Heart left ventricle (tissue), 13 donors: Measurements from ENCODE around the gene GEN1.

Experiments
- POLR2A ChIP-seq, 2 donors: fragments of 450-650 bp; IDR thresholded peaks; one replicate each; pipeline ENCODE4 v1.6.1; 2017; ENCODE audit warnings: antibody characterized with exemption in 2 of 2, mild to moderate bottlenecking in 2 of 2, moderate library complexity in 2 of 2
- TF ChIP-seq, protein P1 (sequence below), 12 donors: fragments of 200-600 bp; sonication (generic) in 4 of 12; IDR thresholded peaks; one replicate each; pipeline versions ENCODE4 v1.5.0 to v1.8.0; 2018 to 2022; ENCODE audit warnings: antibody characterized with exemption in 12 of 12, mild to moderate bottlenecking in 5 of 12
- donor health status: ischemic (EF 13 %, LVEDD 7.1; RV severe dilation, severe dysfunction).
- donor health status: DM: no; HTN: yes; CAD: no.
- donor health status: DM: no; HTN: no; CAD: no.
- donor health status: ischemic (EF 25% LVEDD 6.9; RV normal size, moderate dysfunction).
- donor health status: ischemic (EF 25% LVEDD 5.7; RV mildly dilated, moderate dysfunction).
- donor health status: ischemic (EF 35%, LVEDD 5.7; RV mildly dilated, moderate dysfunction).
- donor health status: nonischemic (EF 11% LVEDD 7.7; RV severe dilation, severe dysfunction).
- donor health status: DM: yes; HTN: yes; CAD: no.
- donor health status: PGD.
- donor health status: ischemic (EF 29% LVEDD 5.4; RV normal size, mild dysfunction).
- donor health status: nonischemic (EF 23%, LVEDD 6.1; RV moderate dilation, normal function).

DNA sequence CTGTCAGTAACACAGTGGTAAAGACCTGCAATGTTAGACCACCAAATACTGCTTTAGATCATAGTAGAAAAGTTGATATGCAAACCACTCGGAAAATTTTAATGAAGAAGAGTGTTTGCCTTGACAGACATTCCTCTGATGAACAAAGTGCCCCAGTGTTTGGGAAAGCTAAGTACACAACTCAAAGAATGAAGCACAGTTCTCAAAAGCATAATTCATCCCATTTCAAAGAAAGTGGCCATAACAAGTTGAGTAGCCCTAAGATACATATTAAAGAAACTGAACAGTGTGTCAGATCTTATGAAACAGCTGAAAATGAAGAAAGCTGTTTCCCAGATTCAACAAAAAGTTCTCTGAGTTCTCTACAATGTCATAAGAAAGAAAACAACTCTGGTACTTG, 27.5 kb downstream of the GEN1 start:
- TF ChIP-seq, protein P1, sequence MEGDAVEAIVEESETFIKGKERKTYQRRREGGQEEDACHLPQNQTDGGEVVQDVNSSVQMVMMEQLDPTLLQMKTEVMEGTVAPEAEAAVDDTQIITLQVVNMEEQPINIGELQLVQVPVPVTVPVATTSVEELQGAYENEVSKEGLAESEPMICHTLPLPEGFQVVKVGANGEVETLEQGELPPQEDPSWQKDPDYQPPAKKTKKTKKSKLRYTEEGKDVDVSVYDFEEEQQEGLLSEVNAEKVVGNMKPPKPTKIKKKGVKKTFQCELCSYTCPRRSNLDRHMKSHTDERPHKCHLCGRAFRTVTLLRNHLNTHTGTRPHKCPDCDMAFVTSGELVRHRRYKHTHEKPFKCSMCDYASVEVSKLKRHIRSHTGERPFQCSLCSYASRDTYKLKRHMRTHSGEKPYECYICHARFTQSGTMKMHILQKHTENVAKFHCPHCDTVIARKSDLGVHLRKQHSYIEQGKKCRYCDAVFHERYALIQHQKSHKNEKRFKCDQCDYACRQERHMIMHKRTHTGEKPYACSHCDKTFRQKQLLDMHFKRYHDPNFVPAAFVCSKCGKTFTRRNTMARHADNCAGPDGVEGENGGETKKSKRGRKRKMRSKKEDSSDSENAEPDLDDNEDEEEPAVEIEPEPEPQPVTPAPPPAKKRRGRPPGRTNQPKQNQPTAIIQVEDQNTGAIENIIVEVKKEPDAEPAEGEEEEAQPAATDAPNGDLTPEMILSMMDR (IDR thresholded peaks at IDR 0.05): no peak
- no peak for TF ChIP-seq POLR2A (IDR thresholded peaks at IDR 0.05)
